HS-5 (cell line): ENCODE results near the gene FLACC1.
"Not testable (repeated sequence)": the region's sequence is repeated elsewhere in the genome, so short reads cannot be mapped to it uniquely, and the experiment has no call there.

Experiments used
- DNase-seq: peaks from one replicate; pipeline ENCODE4 v3.0.0-alpha.2; 2012; ENCODE audit warnings: low read depth

The FLACC1 gene

DNA sequence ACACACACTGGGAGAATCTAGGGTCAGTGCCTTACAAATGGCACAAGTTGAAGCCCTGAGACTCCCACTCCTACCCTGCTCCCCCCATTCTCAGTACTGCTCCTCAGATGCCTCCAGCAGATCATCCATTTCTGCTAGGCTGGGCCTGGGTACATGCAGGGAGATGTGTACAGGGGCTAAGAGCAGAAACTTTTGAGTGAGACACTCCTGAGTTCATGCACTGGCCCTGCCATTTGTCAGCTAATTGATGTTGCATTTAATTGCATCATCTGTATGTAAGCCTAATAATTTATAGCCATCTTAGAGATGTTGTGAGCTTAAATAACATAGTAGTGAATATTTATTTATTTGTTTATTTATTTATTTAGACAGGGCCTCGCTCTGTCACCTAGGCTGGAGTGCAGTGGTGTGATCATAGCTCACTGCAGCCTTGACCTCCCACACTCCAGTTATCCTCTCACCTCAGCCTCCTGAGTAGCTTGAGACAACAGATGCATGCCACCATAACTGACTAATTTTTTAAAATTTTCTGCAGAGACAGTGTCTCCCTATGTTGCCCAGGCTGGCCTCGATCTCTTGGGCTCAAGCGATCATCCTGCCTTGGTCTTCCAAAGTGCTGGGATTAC is 101.6 kb downstream of the FLACC1 start:
- DNase-seq = no peak

DNA sequence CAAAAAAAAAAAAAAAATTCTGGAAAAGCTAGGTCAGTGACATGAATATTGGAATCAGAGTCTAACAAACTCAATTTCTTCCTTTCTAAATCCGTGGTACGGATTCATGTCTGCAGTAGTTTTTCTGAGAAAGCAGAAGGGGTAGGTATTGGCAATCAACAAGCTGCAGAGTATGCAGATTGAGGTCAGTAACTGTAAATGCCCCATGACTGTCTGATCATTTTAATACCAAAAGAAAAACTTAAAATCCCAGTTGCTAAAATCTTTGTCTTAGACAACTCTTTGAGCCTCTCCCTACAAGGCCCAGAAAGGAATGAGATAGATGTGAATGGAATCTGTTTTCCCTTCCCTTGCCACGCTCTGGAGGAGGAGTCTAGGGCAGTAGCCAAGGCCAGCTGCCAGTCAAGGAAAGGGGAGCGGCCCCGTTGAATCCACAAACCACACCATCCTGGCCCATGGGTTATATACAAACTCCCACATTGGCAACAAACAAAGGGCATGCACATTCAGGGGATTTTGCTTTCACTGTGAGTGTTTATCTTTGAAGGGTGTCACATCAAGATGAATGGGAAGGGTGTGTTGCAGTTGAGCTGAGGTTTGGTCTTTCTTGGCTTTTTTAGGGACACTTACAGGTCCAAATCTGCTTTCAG is 102.9 kb downstream of the FLACC1 start:
- no peak for DNase-seq

DNA sequence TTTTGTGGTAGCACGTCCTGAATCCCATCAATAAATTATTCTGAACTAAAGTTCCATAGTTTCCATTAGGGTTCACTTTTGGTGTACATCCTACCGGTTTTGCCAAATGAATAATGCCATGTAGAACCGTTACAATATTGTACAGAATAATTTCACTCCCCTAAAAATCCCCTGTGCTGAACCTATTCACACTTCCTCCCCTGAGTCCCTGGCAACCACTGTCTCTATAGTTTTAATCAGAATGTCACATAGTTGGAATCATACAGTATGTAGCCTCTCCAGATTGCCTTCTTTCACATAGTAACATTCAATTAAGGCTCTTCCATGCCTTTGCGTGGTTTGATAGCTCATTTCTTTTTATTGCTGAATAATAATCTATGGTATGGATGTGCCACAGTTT is 106.4 kb downstream of the FLACC1 start:
- DNase-seq = no peak

DNA sequence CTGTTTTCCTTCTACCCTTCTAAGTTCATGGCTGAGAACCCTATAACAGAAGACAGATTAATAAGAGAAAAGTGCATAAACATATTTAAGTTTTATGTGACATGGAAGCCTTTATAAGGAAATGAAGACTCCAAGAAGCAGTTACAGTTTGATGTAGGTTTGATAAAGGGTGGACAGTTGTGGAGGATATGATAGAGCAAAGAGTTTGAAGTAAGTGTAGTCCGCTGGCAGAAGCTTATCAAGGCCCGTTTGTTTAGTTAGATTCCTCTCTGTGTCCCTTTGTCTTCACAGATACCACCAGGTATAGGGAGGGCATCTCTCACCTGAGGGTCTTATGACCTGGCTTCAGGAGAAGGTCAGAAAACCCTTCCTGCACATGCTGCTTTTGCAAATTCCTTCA is 107.3 kb downstream of the FLACC1 start:
- no peak for DNase-seq

DNA sequence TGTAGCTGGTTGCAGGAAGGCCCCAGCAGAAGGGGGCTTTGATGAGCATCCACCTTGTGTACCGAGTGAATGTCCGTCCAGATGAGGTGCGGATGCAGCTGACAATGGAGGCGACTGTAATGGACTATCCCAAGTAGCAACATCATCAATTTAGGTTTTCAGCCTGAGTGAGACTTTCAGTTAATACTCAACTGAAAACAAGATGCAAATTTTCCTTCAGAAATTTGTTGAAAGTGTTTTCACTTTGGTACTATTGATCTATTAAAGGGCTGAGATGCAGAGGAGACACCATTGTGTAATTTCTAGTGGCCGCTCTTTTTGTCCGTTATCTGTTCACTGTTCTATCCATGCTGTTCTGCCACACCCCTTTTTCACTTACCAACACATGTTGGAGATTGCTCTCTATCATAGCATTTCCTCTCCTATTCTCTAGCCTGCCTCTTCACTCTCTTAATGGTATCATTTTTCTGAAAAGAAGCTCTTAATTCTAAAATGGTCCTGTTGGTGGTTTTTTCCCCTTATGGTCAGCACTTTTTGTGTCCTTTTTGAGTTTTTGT is 108.8 kb downstream of the FLACC1 start:
- DNase-seq = no peak

DNA sequence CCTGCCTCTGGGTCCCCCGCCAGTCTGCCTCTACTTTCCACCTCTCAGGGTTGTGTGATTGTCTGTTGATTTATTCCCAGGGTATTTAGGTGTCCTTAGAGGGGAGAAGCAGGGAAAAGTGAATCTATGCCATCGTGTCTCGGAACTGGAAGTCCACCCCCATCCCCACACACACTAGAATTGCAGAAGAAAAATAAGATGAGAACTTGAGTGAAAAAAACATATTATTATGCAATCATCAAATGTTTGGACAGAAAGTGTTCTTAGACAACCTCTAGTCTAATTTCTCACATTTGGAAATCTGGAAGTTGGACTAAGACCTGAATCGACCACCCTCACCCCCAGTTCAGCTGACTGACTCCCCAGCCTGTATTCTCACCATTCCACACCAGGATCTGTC is 110.9 kb downstream of the FLACC1 start:
- DNase-seq = no peak

DNA sequence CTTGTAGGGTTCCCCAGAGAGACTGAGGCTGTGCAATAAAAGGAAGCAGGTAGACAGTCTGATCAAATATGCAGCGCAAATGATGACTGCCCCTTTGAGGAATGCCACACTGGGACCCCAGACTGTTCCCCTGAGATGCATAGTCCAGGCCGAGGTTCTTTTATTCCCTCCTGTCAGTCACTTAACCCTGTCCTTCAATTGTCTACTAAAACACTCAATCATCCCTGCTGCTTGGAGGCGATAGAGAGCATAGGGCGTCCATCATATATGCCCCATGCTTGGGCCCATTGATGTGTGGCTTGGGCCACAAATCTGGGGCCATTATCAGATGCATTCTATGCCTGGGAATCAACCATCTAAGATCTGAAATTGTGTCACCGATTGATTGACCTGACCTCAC is 112.3 kb downstream of the FLACC1 start:
- DNase-seq = no peak

DNA sequence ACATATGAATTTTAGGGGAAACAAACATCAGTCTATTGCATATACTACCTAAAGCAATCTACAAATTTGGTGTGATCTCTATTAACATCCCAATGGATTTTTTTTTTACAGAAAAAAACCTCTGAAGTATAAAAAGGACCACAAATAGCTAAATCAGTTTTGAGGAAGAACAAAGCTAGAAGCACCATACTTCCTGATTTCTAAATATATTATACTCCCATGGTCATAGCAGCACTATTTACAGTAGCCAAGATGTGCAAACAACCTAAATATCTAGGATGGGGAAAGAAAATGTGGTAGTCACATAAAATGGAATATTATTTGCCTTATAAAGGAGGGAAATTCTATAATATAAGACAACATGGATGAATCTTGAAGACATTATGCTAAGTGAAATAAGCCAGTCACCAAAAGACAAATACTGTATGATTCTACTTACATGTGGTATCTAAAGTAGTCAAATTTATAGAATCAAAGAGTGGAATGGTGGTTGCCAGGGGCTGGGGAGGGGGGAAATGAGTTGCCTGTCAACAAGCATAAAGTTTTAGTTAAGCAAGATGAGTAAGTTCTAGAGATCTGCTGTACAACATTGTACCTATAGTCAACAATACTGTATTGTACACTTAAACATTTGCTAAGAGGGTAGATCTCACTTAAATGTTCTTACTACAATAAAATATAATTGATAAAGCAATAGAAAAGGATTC is 114.4 kb downstream of the FLACC1 start:
- no peak for DNase-seq

DNA sequence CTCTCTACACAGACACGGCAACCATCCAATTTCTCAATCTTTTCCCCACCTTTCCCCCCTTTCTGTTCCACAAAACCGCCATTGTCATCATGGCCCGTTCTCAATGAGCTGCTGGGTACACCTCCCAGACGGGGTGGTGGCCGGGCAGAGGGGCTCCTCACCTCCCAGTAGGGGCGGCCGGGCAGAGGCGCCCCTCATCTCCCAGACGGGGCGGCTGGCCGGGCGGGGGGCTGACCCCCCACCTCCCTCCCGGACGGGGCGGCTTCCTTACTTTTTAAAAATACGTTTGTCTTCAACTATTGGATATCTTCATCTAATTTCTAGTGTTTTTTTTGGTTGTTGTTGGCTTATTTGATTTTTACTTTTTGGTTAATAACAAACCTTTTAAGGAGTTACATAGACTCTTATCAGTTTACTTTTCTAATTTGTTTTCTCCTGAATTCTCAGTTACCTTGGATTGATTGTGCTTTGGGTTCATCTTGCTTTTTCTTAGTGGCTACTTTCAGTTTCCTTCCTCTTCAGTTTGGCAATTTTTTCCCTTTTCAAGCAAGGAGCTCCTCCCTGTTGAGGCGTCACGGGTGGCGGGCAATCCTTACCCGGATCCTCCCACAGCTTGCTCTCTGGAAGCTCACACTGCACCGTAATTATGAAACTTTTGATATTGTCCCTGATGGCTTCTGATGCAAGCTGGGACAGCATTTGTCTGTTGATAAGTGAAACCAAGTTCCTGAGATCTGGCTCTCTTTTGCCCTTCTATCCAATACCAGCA is 117.8 kb downstream of the FLACC1 start:
- not testable (repeated sequence) for DNase-seq
